ENCODE measurements around the gene PSMD3. TPM values are rescaled to one million over a fixed set of nuclear protein-coding genes. Genes with fewer than 3 reads are reported as not detected.

Gene PSMD3
- total and polyA plus RNA-seq, 9 of the 15 experiments (the other 6 are each of a cell fraction or from before 2014, with no cell fraction given), result 2.0 to 251 (median 135) TPM

DNA sequence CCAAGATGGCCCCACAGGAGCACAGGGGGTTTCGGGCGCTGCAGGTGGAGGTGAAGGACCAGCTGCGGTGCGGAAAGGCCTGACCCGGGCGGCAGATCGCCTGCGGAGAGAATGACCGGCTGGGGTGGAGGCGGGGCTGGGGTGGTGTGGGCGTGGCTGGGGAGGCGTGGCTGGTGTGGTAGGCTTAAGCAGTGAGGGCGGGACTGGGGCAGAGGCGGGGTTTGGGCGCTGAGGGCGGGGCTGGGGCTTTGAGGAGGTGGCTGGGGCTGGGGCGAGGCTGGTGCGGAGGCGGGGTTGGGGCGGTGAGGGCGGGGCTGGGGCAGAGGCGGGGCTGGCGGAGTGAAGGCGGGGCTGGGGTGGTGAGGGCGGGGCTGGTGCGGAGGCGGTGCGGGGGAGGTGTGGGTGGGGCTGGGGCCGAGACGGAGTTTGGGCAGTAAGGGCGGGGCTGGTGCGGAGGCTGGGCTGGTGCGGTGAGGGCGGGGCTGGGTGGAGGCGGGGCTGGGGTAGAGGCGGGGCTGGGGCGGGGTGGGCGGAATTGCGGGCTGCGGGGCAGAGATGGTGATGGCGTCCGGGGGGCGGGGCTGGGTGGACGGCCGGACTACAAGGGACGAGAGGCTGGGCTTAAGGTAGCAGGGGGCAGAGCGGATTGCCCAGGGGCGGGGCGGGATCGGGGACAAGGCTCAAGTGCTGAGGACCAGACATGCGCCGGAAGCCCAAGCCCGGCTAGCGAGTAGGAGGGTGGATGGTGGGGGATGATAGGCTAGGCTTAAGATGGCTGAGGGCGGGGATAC lies 27.7 kb upstream of the PSMD3 start (continued):
- TF ChIP-seq, protein P1, sequence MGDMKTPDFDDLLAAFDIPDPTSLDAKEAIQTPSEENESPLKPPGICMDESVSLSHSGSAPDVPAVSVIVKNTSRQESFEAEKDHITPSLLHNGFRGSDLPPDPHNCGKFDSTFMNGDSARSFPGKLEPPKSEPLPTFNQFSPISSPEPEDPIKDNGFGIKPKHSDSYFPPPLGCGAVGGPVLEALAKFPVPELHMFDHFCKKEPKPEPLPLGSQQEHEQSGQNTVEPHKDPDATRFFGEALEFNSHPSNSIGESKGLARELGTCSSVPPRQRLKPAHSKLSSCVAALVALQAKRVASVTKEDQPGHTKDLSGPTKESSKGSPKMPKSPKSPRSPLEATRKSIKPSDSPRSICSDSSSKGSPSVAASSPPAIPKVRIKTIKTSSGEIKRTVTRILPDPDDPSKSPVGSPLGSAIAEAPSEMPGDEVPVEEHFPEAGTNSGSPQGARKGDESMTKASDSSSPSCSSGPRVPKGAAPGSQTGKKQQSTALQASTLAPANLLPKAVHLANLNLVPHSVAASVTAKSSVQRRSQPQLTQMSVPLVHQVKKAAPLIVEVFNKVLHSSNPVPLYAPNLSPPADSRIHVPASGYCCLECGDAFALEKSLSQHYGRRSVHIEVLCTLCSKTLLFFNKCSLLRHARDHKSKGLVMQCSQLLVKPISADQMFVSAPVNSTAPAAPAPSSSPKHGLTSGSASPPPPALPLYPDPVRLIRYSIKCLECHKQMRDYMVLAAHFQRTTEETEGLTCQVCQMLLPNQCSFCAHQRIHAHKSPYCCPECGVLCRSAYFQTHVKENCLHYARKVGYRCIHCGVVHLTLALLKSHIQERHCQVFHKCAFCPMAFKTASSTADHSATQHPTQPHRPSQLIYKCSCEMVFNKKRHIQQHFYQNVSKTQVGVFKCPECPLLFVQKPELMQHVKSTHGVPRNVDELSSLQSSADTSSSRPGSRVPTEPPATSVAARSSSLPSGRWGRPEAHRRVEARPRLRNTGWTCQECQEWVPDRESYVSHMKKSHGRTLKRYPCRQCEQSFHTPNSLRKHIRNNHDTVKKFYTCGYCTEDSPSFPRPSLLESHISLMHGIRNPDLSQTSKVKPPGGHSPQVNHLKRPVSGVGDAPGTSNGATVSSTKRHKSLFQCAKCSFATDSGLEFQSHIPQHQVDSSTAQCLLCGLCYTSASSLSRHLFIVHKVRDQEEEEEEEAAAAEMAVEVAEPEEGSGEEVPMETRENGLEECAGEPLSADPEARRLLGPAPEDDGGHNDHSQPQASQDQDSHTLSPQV (IDR thresholded peaks at IDR 0.05), result no peak
- TF ChIP-seq CBX3 (IDR thresholded peaks at IDR 0.05; ENCODE audit: borderline replicate concordance in 1 of 2, low read length in 2 of 2) (no peak), RBM15 (IDR thresholded peaks at IDR 0.05; ENCODE audit: insufficient read depth, low read length) (no peak), ZBTB17 (CRISPR knock-in tag; IDR thresholded peaks at IDR 0.05) (0 out of 2 replicates have a peak, but pooled peaks have one; percentile 33), KDM5B (IDR thresholded peaks at IDR 0.05; ENCODE audit: insufficient replicate concordance, low read depth, low read length) (no peak), FOXK1 (CRISPR knock-in tag; IDR thresholded peaks at IDR 0.05; ENCODE audit: borderline replicate concordance) (no peak), KLF16 (IDR thresholded peaks at IDR 0.05) (no peak), TCF7L2 (IDR thresholded peaks at IDR 0.05; ENCODE audit: low read depth, low read length) (no peak), RBFOX2 (IDR thresholded peaks at IDR 0.05; ENCODE audit: low read depth, low read length) (peak; percentile 52), LARP7 (IDR thresholded peaks at IDR 0.05) (no peak), NRF1 (conservative IDR thresholded peaks at IDR 0.05 in 1 of 2, IDR thresholded peaks at IDR 0.05 in 1 of 2) (peak; percentile 85 to 87), ZSCAN29 (IDR thresholded peaks at IDR 0.05) (no peak), EGR1 (conservative IDR thresholded peaks at IDR 0.05) (peak; percentile 89), SUPT5H (IDR thresholded peaks at IDR 0.05) (peak; percentile 56; the same call in 1 of the 2 replicates), ZNF764 (CRISPR knock-in tag; IDR thresholded peaks at IDR 0.05; ENCODE audit: low read depth) (no peak), SMC3 (conservative IDR thresholded peaks at IDR 0.05; ENCODE audit: insufficient read depth, low read depth, low read length) (0 out of 2 replicates have a peak, but pooled peaks have one; percentile 6), ZBTB7A (IDR thresholded peaks at IDR 0.05; ENCODE audit: borderline replicate concordance, control insufficient read depth, low read depth, low read length) (peak; percentile 54; the same call in 1 of the 2 replicates), CREM (IDR thresholded peaks at IDR 0.05; ENCODE audit: low read depth) (peak; percentile 44; the same call in 1 of the 2 replicates), SMARCE1 (IDR thresholded peaks at IDR 0.05) (no peak), HDAC1 (IDR thresholded peaks at IDR 0.05) (0 out of 4 replicates have a peak, but pooled peaks of 1 of the 2 experiments have one; percentile 30), ZNF644 (tag; IDR thresholded peaks at IDR 0.05; ENCODE audit: low read depth) (no peak)
- TF ChIP-seq, protein P2, sequence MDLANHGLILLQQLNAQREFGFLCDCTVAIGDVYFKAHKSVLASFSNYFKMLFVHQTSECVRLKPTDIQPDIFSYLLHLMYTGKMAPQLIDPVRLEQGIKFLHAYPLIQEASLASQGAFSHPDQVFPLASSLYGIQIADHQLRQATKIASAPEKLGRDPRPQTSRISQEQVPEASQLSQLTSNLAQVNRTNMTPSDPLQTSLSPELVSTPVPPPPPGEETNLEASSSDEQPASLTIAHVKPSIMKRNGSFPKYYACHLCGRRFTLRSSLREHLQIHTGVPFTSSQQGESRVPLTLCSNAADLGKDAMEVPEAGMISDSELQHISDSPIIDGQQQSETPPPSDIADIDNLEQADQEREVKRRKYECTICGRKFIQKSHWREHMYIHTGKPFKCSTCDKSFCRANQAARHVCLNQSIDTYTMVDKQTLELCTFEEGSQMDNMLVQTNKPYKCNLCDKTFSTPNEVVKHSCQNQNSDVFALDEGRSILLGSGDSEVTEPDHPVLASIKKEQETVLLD (IDR thresholded peaks at IDR 0.05), result 0 out of 2 replicates have a peak, but pooled peaks have one; percentile 51
- TF ChIP-seq, protein P3, sequence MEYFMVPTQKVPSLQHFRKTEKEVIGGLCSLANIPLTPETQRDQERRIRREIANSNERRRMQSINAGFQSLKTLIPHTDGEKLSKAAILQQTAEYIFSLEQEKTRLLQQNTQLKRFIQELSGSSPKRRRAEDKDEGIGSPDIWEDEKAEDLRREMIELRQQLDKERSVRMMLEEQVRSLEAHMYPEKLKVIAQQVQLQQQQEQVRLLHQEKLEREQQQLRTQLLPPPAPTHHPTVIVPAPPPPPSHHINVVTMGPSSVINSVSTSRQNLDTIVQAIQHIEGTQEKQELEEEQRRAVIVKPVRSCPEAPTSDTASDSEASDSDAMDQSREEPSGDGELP (CRISPR knock-in tag; IDR thresholded peaks at IDR 0.05; ENCODE audit: borderline replicate concordance), result peak; percentile 66; the same call in 1 of the 2 replicates

Measured in K562 (cell line).